Osteoblast (primary cell): ENCODE results near the gene CDH8. TPM values are rescaled to one million over a fixed set of nuclear protein-coding genes. Genes with fewer than 3 reads are reported as not detected.

Experiments used
- DNase-seq: peaks from one replicate; pipeline ENCODE4 v3.0.0; 2011; ENCODE audit warnings: low spot score, mixed read lengths; ENCODE audit not compliant: insufficient read length; ENCODE audit errors: missing footprints
- H2AFZ ChIP-seq: 2 replicates; pipeline ENCODE4 v1.6.0; 2011; ENCODE audit warnings: mild to moderate bottlenecking, low read length
- H3K27ac ChIP-seq: 2 replicates; pipeline ENCODE4 v1.5.1; 2011; ENCODE audit warnings: mild to moderate bottlenecking, low read depth, low read length, moderate library complexity
- H3K27me3 ChIP-seq: 2 replicates; pipeline ENCODE4 v1.6.0; 2012; ENCODE audit warnings: mild to moderate bottlenecking, control low read depth, inconsistent platforms, low read length, moderate library complexity; ENCODE audit not compliant: insufficient read depth
- H3K36me3 ChIP-seq: 2 replicates; pipeline ENCODE4 v1.5.1; 2011; ENCODE audit warnings: mild to moderate bottlenecking, low read length, control low read depth, moderate library complexity; ENCODE audit not compliant: insufficient read depth
- H3K4me1 ChIP-seq: 2 replicates; pipeline ENCODE4 v1.5.1; 2011; ENCODE audit warnings: mild to moderate bottlenecking, low read length, control low read depth, moderate library complexity; ENCODE audit not compliant: insufficient read depth
- H3K4me2 ChIP-seq: 2 replicates; pipeline ENCODE4 v1.6.0; 2011; ENCODE audit warnings: mild to moderate bottlenecking, low read length; ENCODE audit not compliant: insufficient read depth
- H3K4me3 ChIP-seq: fragments of 200-600 bp; sonication (generic); 3 replicates; pipeline ENCODE4 v1.5.1; 2012; ENCODE audit warnings: mild to moderate bottlenecking, low read length, inconsistent platforms; ENCODE audit not compliant: insufficient read depth
- H3K79me2 ChIP-seq: 2 replicates; pipeline ENCODE4 v1.6.0; 2012; ENCODE audit warnings: mild to moderate bottlenecking, low read length, control low read depth, inconsistent platforms; ENCODE audit not compliant: insufficient read depth
- H3K9me3 ChIP-seq: 2 replicates; pipeline ENCODE4 v1.5.1; 2011; ENCODE audit warnings: low read depth, low read length, control low read depth
- H4K20me1 ChIP-seq: 2 replicates; pipeline ENCODE4 v1.6.0; 2012; ENCODE audit warnings: mild to moderate bottlenecking, low read length, control low read depth; ENCODE audit not compliant: insufficient read depth
- CTCF ChIP-seq: IDR thresholded peaks from 2 replicates; pipeline ENCODE4 v1.5.1; 2011; ENCODE audit warnings: mild to moderate bottlenecking, low read depth, low read length, moderate library complexity; ENCODE audit errors: extremely low read depth
- total RNA-seq: library from RNA; depleted of rRNA; stranded (reverse); fragments of >200 nt; gene quantifications from 2 replicates; pipeline ENCODE4 v1.2.3, GENCODE V29; 2012

CDH8 gene
- total RNA-seq, 1 donor = not detected

- no peak overlapping the region for H3K4me2 ChIP-seq
- no peaks in the 10 kb centered on the region for H3K27me3 ChIP-seq
- H3K4me1 ChIP-seq = no peaks in the 10 kb centered on the region
- H3K79me2 ChIP-seq = no peaks in the 10 kb centered on the region
- TF ChIP-seq CTCF = no peak
- no peaks in the 10 kb centered on the region for H3K36me3 ChIP-seq
- DNase-seq = no peak
- peaks cover 5% of the 10 kb centered on the region for H3K9me3 ChIP-seq
- no peak overlapping the region for H3K27ac ChIP-seq
- no peak overlapping the region for H2AFZ ChIP-seq
- no peak overlapping the region for H3K4me3 ChIP-seq
- no peaks in the 10 kb centered on the region for H4K20me1 ChIP-seq
Observed at GRCh38 chr16:61946019-61946418, 90.2 kb downstream of the CDH8 start.

- Histone ChIP-seq H3K36me3 (no peaks in the 10 kb centered on the region), H3K4me2 (no peak overlapping the region), H3K79me2 (no peaks in the 10 kb centered on the region), H3K4me1 (no peaks in the 10 kb centered on the region), H3K27ac (no peak overlapping the region), H2AFZ (no peak overlapping the region), H4K20me1 (no peaks in the 10 kb centered on the region), H3K27me3 (no peaks in the 10 kb centered on the region), H3K9me3 (peaks cover 5% of the 10 kb centered on the region), H3K4me3 (no peak overlapping the region)
- DNase-seq = no peak
- no peak for TF ChIP-seq CTCF
Observed at GRCh38 chr16:61945511-61945910, 90.7 kb downstream of the CDH8 start.

GRCh38 chr16:61944004-61944403 is 92.2 kb downstream of the CDH8 start:
- Histone ChIP-seq H3K4me2 (no peak overlapping the region), H3K79me2 (no peaks in the 10 kb centered on the region), H3K27ac (no peak overlapping the region), H3K27me3 (no peaks in the 10 kb centered on the region), H3K36me3 (no peaks in the 10 kb centered on the region), H2AFZ (no peak overlapping the region), H3K9me3 (peaks cover 2% of the 10 kb centered on the region), H3K4me1 (no peaks in the 10 kb centered on the region), H4K20me1 (no peaks in the 10 kb centered on the region), H3K4me3 (no peak overlapping the region)
- no peak for TF ChIP-seq CTCF
- no peak for DNase-seq

- H3K36me3 ChIP-seq = no peaks in the 10 kb centered on the region
- DNase-seq = no peak
- H3K4me3 ChIP-seq = no peak overlapping the region
- H3K27me3 ChIP-seq = no peaks in the 10 kb centered on the region
- no peak overlapping the region for H3K27ac ChIP-seq
- H4K20me1 ChIP-seq = no peaks in the 10 kb centered on the region
- no peak overlapping the region for H2AFZ ChIP-seq
- H3K79me2 ChIP-seq = no peaks in the 10 kb centered on the region
- peaks cover 2% of the 10 kb centered on the region for H3K9me3 ChIP-seq
- TF ChIP-seq CTCF = no peak
- no peaks in the 10 kb centered on the region for H3K4me1 ChIP-seq
- H3K4me2 ChIP-seq = no peak overlapping the region
Observed at GRCh38 chr16:61940611-61941010, 95.6 kb downstream of the CDH8 start.
